Activated naive CD8-positive, alpha-beta T cell treated with anti-CD3 and anti-CD28 coated beads, Interleukin-2, amount 50 U/mL, for 24 hours (primary cell): ENCODE measurements around the gene ITIH3.

Experiments used
- ATAC-seq: fragments of 150-1000 bp; cut with Tn5 transposase; one replicate; pipeline ENCODE4 v1.10.0; 2021
- DNase-seq: peaks from one replicate; pipeline ENCODE4 v3.0.0; 2021
- H3K27ac Mint-ChIP-seq: one replicate; pipeline ENCODE4 v1.8.0; 2021; ENCODE audit warnings: mild to moderate bottlenecking, mixed read lengths
- H3K27me3 Mint-ChIP-seq: one replicate; pipeline ENCODE4 v1.8.0; 2021; ENCODE audit warnings: mixed read lengths
- H3K36me3 Mint-ChIP-seq: one replicate; pipeline ENCODE4 v1.8.0; 2021; ENCODE audit warnings: low read depth, mixed read lengths
- H3K4me1 Mint-ChIP-seq: one replicate; pipeline ENCODE4 v1.8.0; 2021; ENCODE audit warnings: mixed read lengths
- H3K4me3 Mint-ChIP-seq: one replicate; pipeline ENCODE4 v1.8.0; 2021; ENCODE audit warnings: mild to moderate bottlenecking, moderate library complexity, mixed read lengths
- H3K9me3 Mint-ChIP-seq: one replicate; pipeline ENCODE4 v1.8.0; 2021; ENCODE audit warnings: mixed read lengths

Gene ITIH3

DNA sequence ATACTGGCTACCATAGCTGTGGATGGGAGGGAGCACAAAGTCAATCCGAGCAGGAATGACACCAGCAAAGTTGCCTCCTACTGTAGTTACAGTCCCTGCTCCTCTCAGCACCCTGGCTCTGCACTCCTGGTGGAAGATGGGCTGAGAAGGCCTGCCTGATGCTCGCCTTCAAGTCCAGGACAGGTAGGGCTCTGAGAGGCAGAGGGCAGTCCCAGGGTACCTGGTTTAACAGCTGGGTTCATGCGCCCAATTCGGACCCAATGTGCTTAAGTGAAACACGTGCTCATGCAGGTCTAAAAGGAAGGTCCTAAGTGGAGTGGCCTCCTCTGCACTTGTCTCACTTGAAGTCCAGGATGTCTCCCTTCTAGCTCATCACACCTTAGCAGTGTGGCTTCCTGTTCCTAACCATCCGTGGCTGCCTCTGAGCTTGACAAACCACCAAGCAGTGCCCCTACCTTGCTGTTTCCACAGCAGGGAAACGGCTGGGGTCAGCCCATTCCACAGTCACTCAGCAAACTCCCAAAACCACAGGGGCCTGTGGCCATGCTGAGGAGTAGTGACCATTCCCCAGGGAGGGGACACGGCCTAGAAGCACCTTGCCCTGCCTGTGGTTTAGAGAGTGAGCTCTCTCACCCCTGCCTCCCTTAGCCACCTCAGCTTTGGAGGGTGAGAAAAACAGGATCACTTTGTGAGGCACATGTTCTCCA lies 44.1 kb downstream of the ITIH3 start:
- H3K27ac Mint-ChIP-seq = no peak overlapping the region
- no peak for DNase-seq
- peaks cover 13% of the 10 kb centered on the region for H3K4me1 Mint-ChIP-seq

DNA sequence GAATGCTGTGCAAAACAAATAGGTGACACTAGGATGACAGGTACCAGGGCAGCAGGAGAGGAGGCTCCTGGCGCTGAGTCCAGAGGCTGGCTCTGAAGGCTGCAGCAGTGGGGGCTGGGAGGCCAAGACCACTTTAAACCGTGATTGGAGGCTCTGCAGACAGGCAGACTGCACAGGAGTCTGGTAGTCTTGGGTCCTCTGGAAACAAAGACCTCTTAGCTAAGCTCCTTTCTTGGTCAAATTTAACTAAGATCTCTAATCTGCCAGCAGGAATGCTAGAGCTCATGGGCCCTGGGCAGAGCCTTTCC lies 44.6 kb downstream of the ITIH3 start:
- Mint-ChIP-seq H3K4me3 (no peak overlapping the region), H3K9me3 (no peaks in the 10 kb centered on the region), H3K27me3 (no peaks in the 10 kb centered on the region), H3K4me1 (peaks cover 13% of the 10 kb centered on the region), H3K27ac (no peak overlapping the region), H3K36me3 (peaks cover 6% of the 10 kb centered on the region)
- ATAC-seq = no peak
- no peak for DNase-seq

More for the DNA sequence above, 44.1 kb downstream of the ITIH3 start:
- Mint-ChIP-seq H3K36me3 (peaks cover 6% of the 10 kb centered on the region), H3K27me3 (no peaks in the 10 kb centered on the region), H3K9me3 (no peaks in the 10 kb centered on the region), H3K4me3 (no peak overlapping the region)
- ATAC-seq = no peak

DNA sequence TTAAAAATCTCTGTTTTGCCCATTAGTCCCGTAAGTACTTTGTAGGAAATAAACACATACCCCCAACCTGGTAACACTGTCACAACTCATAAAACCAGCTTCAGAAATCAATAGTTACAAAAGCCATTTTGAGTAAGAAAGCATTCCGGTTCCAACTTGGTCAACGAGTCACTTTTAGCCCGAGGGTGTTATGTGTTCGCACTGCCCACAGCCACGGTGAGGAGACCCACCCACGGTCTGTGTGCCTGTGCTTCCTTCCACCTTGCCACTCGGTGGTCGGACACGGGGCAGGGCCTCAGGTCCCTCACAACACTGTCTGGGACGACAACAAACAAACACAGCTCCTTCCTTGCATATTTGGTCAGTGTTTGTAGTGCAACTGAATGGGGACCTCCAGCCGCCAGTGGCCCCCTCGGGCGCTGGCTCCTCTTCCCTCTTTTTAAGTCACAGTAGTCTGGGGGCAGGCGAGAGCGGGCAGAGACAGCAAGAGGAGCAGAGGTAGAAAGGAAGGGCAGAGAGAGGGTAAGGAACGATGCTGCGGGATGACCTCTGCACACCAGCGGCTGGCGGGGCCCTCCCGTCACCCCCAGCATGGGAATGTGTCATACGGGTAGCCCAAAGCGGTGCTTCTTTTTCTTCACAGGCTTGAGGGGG lies 45.4 kb downstream of the ITIH3 start:
- ATAC-seq (no peak), DNase-seq (no peak)
- no peak overlapping the region for H3K4me3 Mint-ChIP-seq
- H3K27me3 Mint-ChIP-seq = no peaks in the 10 kb centered on the region
- H3K27ac Mint-ChIP-seq = no peak overlapping the region
- H3K4me1 Mint-ChIP-seq = peaks cover 13% of the 10 kb centered on the region
- H3K36me3 Mint-ChIP-seq = peaks cover 7% of the 10 kb centered on the region
- H3K9me3 Mint-ChIP-seq = no peaks in the 10 kb centered on the region

DNA sequence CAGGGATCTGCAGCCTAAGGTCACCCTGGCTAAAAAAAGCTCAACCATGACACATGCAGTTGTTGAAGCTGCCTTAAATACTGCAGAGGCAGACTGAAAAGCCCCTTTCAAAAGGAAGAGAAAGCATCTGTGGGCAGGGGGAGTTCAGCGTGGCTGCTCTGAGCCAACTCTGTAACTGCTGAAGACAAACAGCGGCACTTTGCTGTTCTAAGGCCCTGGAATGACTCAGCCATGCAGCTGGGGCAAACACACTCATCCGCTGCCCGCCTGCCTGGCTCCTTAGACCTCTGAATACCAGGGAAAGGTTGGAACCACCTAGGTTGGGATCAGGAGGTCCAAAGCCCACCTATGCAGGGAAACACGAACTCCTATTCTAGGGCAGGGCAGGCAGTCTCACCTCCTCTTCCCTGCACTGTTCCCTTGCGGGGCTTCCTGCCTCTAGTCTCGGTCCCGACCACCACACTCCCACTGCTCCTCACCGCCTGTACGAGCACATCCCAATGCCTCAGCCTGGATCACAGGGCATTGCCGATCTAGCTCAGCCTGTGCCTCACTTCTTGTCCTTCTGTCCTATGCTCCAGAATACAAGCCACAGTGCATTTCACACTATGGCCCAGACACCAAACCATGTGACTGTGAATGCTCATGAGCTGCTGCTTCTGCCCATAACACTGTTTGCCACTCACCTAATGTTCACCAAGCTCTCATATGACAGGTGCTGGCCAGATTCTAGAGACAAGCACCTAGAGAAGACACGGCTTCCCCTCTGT lies 46.8 kb downstream of the ITIH3 start:
- Mint-ChIP-seq H3K36me3 (peaks cover 7% of the 10 kb centered on the region), H3K4me3 (no peak overlapping the region), H3K9me3 (no peaks in the 10 kb centered on the region), H3K27me3 (no peaks in the 10 kb centered on the region), H3K27ac (no peak overlapping the region), H3K4me1 (peaks cover 13% of the 10 kb centered on the region)
- DNase-seq (no peak), ATAC-seq (no peak)

DNA sequence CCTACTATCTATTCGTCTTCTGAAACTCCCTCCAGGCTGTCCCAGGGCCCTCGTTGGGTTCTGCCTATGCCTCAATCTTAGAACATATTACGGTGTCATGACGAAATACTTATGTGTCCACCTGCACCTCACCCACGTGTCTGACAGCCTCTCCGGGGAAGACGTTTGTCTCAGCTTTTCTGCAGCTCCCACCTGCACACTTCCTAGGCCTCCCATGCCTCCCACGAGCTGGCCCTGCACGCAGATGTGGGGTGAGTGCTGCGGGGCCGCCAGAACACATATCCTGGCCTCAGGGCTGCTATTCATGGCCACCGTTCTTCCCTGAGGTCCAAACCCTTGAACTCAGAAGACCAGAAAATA lies 47.4 kb downstream of the ITIH3 start:
- H3K4me1 Mint-ChIP-seq = peaks cover 13% of the 10 kb centered on the region
- no peak overlapping the region for H3K27ac Mint-ChIP-seq

DNA sequence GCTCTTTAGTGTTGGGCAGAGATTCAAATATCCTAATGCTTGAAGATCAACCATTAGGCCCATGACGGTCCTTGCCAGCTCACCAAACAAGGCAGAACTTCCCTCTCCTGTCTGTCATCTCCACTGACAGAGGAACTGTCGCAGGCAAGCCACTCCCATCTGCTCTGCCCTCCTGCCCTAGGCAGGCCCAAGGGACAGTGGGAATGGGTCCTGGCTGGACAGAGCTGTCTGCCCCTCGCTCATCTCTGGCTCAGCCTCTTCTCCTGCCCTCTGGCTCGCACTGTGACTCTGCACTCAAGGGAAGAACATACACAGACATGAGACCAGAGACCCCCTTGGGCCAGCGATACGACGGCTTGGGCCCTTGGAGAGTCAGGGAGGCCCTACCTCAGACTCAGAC lies 47.8 kb downstream of the ITIH3 start:
- peaks cover 13% of the 10 kb centered on the region for H3K4me1 Mint-ChIP-seq
- DNase-seq (no peak), ATAC-seq (no peak)
- H3K27me3 Mint-ChIP-seq = no peaks in the 10 kb centered on the region
- H3K9me3 Mint-ChIP-seq = no peaks in the 10 kb centered on the region
- peaks cover 7% of the 10 kb centered on the region for H3K36me3 Mint-ChIP-seq
- H3K4me3 Mint-ChIP-seq = no peak overlapping the region
- H3K27ac Mint-ChIP-seq = no peak overlapping the region

More for the DNA sequence above, 47.4 kb downstream of the ITIH3 start:
- DNase-seq (no peak), ATAC-seq (no peak)
- Mint-ChIP-seq H3K4me3 (no peak overlapping the region), H3K27me3 (no peaks in the 10 kb centered on the region), H3K9me3 (no peaks in the 10 kb centered on the region), H3K36me3 (peaks cover 7% of the 10 kb centered on the region)

DNA sequence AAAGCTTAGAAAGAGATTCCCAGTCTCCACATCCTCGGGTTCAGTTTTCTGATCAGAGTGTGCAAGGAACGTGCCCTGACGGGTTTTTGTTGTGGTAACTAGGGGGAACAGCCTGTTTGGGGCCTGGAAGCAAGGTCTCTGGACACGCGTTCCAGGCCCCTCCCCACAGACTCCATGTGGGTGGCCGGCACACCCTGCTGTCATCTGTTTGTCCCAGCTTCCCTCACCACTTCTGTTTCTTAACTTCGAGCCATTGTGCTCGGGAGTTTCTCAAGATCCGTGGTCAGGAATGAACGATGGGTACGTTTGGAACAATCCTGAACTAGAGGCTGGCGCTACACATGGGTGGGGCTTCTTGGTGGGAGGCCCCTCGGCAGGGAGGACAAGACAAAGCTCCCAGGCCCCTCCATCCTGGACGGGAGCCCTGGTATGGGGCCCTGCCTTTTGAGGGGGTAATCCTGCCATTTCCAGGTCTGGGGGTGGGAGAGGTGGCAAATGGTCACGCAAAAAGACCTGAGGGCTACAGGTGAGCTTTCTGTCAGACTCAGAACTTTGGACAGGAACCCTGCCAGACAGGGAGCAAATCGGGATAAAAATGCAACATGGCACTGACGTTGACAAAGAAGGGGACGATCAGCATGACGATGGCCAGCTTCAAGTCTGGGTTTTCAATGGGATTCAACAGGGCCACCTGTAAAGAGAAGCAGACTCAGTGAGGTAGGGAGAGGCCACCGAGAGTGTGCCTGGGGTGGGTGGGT lies 48.7 kb downstream of the ITIH3 start:
- no peaks in the 10 kb centered on the region for H3K27me3 Mint-ChIP-seq
- no peak overlapping the region for H3K4me3 Mint-ChIP-seq
- H3K27ac Mint-ChIP-seq = no peak overlapping the region
- DNase-seq = no peak
- H3K9me3 Mint-ChIP-seq = no peaks in the 10 kb centered on the region
- peaks cover 10% of the 10 kb centered on the region for H3K4me1 Mint-ChIP-seq
- no peak for ATAC-seq
- peaks cover 7% of the 10 kb centered on the region for H3K36me3 Mint-ChIP-seq

DNA sequence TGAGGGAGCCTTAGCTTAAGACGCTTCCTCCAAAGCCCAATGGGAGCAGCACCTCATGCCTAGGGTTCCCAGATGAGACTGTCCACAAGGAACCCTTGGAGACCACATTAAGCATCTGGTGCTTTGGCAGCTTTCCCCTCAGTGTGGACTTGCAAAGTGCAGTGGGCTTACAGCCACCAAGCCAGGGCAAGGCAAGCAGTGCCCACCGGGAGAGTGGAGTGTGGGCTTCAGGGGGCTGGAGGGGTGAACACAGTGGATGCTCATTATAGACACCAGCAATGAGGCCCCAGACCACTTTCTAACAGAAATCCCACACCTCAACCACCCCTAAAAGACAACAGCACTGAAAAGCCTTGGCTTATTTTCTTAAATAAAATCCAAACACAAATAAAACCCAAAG lies 49.3 kb downstream of the ITIH3 start:
- peaks cover 7% of the 10 kb centered on the region for H3K36me3 Mint-ChIP-seq
- H3K9me3 Mint-ChIP-seq = no peaks in the 10 kb centered on the region
- no peak overlapping the region for H3K4me3 Mint-ChIP-seq
- ATAC-seq = no peak
- peaks cover 5% of the 10 kb centered on the region for H3K4me1 Mint-ChIP-seq
- no peak overlapping the region for H3K27ac Mint-ChIP-seq
- H3K27me3 Mint-ChIP-seq = no peaks in the 10 kb centered on the region
- DNase-seq = no peak

DNA sequence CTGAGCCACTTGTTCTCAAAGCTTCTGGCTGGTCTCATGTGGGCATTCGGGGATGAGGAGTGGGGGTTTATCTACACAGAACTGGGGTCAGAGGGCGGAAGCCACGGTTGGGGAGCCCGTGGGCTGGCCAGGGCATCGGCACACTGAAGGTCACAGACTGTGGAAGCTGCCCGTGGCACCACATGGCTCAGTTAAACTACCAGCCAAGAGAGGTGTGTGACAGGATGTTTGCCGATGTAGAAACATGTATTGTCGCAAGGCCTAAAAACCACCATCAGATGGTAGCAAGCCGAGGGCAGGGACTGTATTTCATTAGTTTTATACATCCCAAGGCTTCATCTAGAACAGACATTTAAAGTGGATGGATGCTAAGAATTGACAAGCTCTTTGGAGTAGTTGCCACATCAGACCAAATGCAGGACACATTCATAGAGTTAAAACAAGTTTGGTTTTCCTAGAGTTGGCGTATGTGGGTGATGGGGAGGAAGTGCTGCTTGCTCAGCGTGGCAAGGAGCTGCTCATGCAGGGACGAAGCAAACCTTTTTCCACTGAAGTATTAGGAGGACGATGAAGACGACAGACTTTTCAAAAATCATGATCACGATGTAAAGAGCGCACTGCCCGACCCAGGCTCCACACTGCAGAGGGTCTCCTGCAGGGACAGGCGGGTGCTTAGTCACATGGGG lies 49.8 kb downstream of the ITIH3 start:
- H3K4me3 Mint-ChIP-seq = no peak overlapping the region
- DNase-seq = no peak
- peaks cover 2% of the 10 kb centered on the region for H3K4me1 Mint-ChIP-seq
- H3K36me3 Mint-ChIP-seq = peaks cover 7% of the 10 kb centered on the region
- no peaks in the 10 kb centered on the region for H3K9me3 Mint-ChIP-seq
- H3K27me3 Mint-ChIP-seq = no peaks in the 10 kb centered on the region
- no peak for ATAC-seq
- H3K27ac Mint-ChIP-seq = no peak overlapping the region

DNA sequence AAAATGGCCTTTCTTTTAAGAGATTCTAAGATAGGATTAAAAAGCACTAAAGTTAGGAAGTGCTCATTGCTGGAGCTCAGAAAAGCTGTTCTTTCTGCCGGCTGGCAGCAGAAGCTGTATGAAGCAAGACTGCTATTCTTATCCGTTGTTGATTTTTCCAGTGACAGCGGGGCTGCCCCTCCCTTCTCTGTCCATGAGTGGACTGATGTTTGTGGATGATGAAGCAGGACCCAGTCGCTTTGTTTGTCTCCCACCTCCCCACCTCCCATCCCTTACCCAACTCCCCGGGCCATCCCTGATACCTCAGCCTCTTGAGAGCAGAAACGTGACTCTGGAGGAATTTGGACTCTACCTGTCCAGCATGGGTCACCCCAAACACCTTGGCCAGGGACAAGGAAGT lies 50.6 kb downstream of the ITIH3 start:
- DNase-seq = no peak
- Mint-ChIP-seq H3K36me3 (peaks cover 6% of the 10 kb centered on the region), H3K27ac (no peak overlapping the region), H3K4me1 (no peaks in the 10 kb centered on the region), H3K4me3 (no peak overlapping the region), H3K9me3 (no peaks in the 10 kb centered on the region), H3K27me3 (no peaks in the 10 kb centered on the region)
- ATAC-seq = no peak

DNA sequence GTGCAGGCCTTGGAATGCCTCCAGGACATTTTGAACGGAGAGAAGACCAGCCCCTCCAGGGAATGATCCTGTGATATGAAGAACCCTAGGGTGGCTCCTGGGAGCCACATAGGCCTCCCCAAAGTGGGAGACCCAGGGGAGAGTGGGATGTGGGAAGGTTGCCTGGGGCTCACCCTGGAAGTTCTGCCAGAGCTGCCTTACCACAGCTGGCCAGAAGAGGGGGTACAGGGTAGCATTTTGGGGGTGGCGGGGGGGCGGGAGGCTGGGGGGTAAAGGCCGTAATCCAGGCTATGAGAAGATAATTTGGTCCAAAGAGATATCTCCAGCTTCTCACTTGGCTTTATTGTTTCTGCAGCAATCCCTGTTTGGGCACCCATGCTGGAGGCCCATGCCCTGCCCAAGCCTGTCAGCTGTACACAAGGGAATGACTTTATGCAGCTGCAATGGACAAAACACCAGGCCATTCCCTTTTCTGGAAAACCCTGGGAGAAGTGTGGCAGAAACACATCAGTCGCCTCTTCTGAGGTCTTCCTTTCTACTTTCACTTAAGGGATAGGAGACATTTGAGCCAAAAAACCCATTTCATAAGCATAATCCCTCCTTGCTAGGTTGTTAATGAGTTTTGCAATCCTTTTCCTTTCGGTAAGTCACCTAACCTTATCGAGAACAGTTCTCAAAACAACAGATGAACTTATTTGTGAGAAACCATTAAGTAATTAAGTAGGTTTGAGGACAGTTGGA lies 51.3 kb downstream of the ITIH3 start:
- Mint-ChIP-seq H3K4me3 (no peak overlapping the region), H3K36me3 (peaks cover 5% of the 10 kb centered on the region), H3K9me3 (no peaks in the 10 kb centered on the region), H3K27ac (no peak overlapping the region), H3K27me3 (no peaks in the 10 kb centered on the region), H3K4me1 (no peaks in the 10 kb centered on the region)
- ATAC-seq (no peak), DNase-seq (peak; percentile 44)

DNA sequence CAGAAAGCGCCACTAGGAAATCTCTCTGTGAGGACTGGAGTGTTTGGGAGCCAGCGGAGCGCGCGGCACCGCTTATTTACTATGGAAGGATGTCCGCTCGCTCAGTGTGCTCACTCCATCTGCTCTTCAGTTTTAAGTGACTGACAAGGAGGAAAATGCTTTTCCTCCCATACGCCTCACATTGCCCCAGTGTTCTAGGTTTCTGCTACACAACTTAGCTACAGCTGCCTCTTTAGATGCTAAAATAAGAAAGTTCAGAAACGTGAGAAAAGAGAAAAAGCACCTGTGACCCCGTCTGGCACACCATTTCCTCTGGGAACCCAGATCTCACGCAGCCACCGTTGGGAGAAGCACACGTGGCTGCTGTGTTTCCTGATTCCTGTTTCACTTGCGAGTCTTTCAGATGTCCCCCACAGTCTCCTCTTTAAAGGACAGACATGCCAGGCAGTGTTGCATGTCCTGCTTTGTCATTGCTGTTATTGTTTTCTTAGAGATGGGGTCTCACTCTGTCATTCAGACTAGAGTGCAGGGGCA lies 51.9 kb downstream of the ITIH3 start:
- Mint-ChIP-seq H3K27me3 (no peaks in the 10 kb centered on the region), H3K9me3 (no peaks in the 10 kb centered on the region), H3K4me1 (no peaks in the 10 kb centered on the region), H3K4me3 (no peak overlapping the region), H3K36me3 (peaks cover 5% of the 10 kb centered on the region), H3K27ac (no peak overlapping the region)
- DNase-seq (no peak), ATAC-seq (no peak)

DNA sequence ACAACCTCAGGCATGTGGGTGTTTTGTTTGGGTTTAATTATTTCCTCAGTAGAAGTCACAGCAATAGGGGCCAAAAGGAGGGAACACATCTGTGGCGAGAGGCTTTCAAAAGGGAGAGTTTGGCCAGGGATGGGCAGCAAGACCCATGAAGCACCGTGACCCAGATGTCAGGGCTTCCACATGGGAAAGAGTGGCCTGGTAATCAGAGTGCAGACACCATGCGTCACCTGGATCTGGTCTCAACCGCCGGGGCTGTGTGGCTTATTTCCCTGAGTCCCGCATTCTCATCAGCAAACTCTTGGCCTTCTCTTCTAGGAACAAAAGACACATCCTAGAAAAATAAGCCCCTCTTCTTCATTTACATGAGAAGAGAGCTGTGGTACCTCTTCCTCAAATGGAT lies 52.6 kb downstream of the ITIH3 start:
- no peaks in the 10 kb centered on the region for H3K9me3 Mint-ChIP-seq
- no peak overlapping the region for H3K4me3 Mint-ChIP-seq
- H3K36me3 Mint-ChIP-seq = peaks cover 1% of the 10 kb centered on the region
- H3K27me3 Mint-ChIP-seq = no peaks in the 10 kb centered on the region
- no peak overlapping the region for H3K27ac Mint-ChIP-seq
- no peaks in the 10 kb centered on the region for H3K4me1 Mint-ChIP-seq
- ATAC-seq (no peak), DNase-seq (no peak)
